C4-2B (cell line): Measurements from ENCODE around the gene ZNF521.

ENCODE experiments used
- CTCF ChIP-seq: fragments of 450-650 bp; conservative IDR thresholded peaks from 2 replicates; pipeline ENCODE4 v1.5.1; 2017; ENCODE audit warnings: mild to moderate bottlenecking
- ZFX ChIP-seq: fragments of 450-650 bp; IDR thresholded peaks from 2 replicates; pipeline ENCODE4 v1.6.1; 2017

GRCh38 chr18:25289001-25289631, 62.9 kb downstream of the ZNF521 start:
- TF ChIP-seq CTCF, result no peak
- TF ChIP-seq ZFX, result no peak
